Endodermal cell (in vitro differentiated cells): ENCODE data around the gene NANOS1. TPM values are rescaled to one million over a fixed set of nuclear protein-coding genes. Genes with fewer than 3 reads are reported as not detected.

Experiments used
- DNase-seq: peaks from one replicate; pipeline ENCODE4 v3.0.0-alpha.2; 2017
- H3K27ac ChIP-seq: 2 replicates; pipeline ENCODE4 v1.5.1; 2013; ENCODE audit warnings: mild to moderate bottlenecking, low read depth, low read length, moderate library complexity
- H3K27me3 ChIP-seq: 2 replicates; pipeline ENCODE4 v1.6.1; 2013; ENCODE audit warnings: mild to moderate bottlenecking, low read length, moderate library complexity; ENCODE audit not compliant: insufficient read depth, control insufficient read depth, poor library complexity, severe bottlenecking
- H3K36me3 ChIP-seq: 2 replicates; pipeline ENCODE4 v1.7.0; 2013; ENCODE audit warnings: mild to moderate bottlenecking, low read length, moderate library complexity; ENCODE audit not compliant: control insufficient read depth, insufficient read depth
- H3K4me1 ChIP-seq: one replicate; pipeline ENCODE4 v1.7.0; 2013; ENCODE audit warnings: low read length; ENCODE audit not compliant: control insufficient read depth, insufficient read depth
- H3K4me3 ChIP-seq: 2 replicates; pipeline ENCODE4 v1.5.1; 2013; ENCODE audit warnings: mild to moderate bottlenecking, low read length, moderate library complexity
- H3K9ac ChIP-seq: 2 replicates; pipeline ENCODE4 v1.6.1; 2013; ENCODE audit warnings: mild to moderate bottlenecking, low read length, moderate library complexity; ENCODE audit not compliant: poor library complexity, severe bottlenecking; ENCODE audit errors: extremely low read depth
- H3K9me3 ChIP-seq: 2 replicates; pipeline ENCODE4 v1.6.1; 2013; ENCODE audit warnings: mild to moderate bottlenecking, low read length, moderate library complexity; ENCODE audit not compliant: control insufficient read depth
- H3K27ac Mint-ChIP-seq: 2 replicates; pipeline ENCODE4 v1.8.0; 2020; ENCODE audit warnings: mixed read lengths
- H3K27me3 Mint-ChIP-seq: 2 replicates; pipeline ENCODE4 v1.8.0; 2021; ENCODE audit warnings: mild to moderate bottlenecking, mixed read lengths; ENCODE audit not compliant: insufficient read depth
- H3K36me3 Mint-ChIP-seq: 2 replicates; pipeline ENCODE4 v1.8.0; 2020; ENCODE audit warnings: low read depth, mixed read lengths
- H3K4me1 Mint-ChIP-seq: 2 replicates; pipeline ENCODE4 v1.8.0; 2020; ENCODE audit warnings: mixed read lengths
- H3K4me3 Mint-ChIP-seq: 2 replicates; pipeline ENCODE4 v1.8.0; 2020; ENCODE audit warnings: mild to moderate bottlenecking, moderate library complexity, mixed read lengths
- H3K9me3 Mint-ChIP-seq: 2 replicates; pipeline ENCODE4 v1.8.0; 2020; ENCODE audit warnings: mild to moderate bottlenecking, mixed read lengths
- WGBS, 2 experiments: methylation state at CpG; one replicate each; pipeline versions ENCODE4 v1.1.5 to v1.1.7; 2013; ENCODE audit warnings: missing lambda C conversion rate in 2 of 2, mixed read lengths in 1 of 2; ENCODE audit not compliant: insufficient coverage in 1 of 2, insufficient read length in 1 of 2; 5-methylcytosine and 5-hydroxymethylcytosine counted together
- total RNA-seq, 2 donors: library from RNA; stranded (reverse); fragmentation: NEBNext Ultra II Directional in 1 of 2; extraction: Animal tissue kit (Norgen Biotek cat#: 25700) in 1 of 2; gene quantifications; 2 replicates in 1 of 2; 3 replicates in 1 of 2; pipeline ENCODE4 v1.2.1, GENCODE V29; 2021
- TF ChIP-seq, protein P1 (sequence below): fragments of 200-600 bp; sonication (generic); conservative IDR thresholded peaks from 2 replicates; pipeline ENCODE4 v1.5.0; 2021; ENCODE audit warnings: antibody characterized with exemption, mild to moderate bottlenecking

NANOS1 gene
- total RNA-seq, 2 donors from 2014 or later: 0.71 to 1.7 TPM

DNA sequence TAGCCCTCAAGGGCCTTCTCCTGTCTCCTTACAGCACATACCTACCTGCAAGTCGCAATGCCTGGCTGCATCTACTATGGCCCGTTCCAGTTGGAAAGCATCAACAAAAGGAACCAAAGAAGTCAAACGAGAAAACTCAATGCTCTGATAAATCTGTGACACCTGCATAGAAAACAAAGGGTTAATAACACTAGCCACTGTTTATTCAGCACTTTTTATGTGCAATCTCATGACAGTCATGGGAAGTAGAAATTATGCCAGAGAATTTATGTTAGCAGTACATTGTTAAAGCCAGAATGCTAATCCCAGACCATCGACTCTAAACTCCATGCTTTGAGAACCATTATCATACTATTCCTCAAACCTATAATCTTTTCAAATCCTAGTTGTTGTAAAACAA lies 30.0 kb downstream of the NANOS1 start:
- H3K9ac ChIP-seq: no peak overlapping the region
- 96 to 97% methylated on average over 4 of the region's 4 CpGs for WGBS, 2 experiments
- H3K27ac ChIP-seq: no peak overlapping the region
- Mint-ChIP-seq H3K27ac (peak overlapping the region; percentile 20), H3K36me3 (peaks cover 86% of the 10 kb centered on the region), H3K27me3 (no peaks in the 10 kb centered on the region), H3K4me1 (no peaks in the 10 kb centered on the region), H3K4me3 (no peak overlapping the region), H3K9me3 (no peaks in the 10 kb centered on the region)
- H3K4me3 ChIP-seq: no peak overlapping the region
- H3K4me1 ChIP-seq: peaks cover 3% of the 10 kb centered on the region
- no peaks in the 10 kb centered on the region for H3K27me3 ChIP-seq
- peaks cover 99% of the 10 kb centered on the region for H3K36me3 ChIP-seq
- TF ChIP-seq, protein P1, sequence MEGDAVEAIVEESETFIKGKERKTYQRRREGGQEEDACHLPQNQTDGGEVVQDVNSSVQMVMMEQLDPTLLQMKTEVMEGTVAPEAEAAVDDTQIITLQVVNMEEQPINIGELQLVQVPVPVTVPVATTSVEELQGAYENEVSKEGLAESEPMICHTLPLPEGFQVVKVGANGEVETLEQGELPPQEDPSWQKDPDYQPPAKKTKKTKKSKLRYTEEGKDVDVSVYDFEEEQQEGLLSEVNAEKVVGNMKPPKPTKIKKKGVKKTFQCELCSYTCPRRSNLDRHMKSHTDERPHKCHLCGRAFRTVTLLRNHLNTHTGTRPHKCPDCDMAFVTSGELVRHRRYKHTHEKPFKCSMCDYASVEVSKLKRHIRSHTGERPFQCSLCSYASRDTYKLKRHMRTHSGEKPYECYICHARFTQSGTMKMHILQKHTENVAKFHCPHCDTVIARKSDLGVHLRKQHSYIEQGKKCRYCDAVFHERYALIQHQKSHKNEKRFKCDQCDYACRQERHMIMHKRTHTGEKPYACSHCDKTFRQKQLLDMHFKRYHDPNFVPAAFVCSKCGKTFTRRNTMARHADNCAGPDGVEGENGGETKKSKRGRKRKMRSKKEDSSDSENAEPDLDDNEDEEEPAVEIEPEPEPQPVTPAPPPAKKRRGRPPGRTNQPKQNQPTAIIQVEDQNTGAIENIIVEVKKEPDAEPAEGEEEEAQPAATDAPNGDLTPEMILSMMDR: no peak
- no peak for DNase-seq
- H3K9me3 ChIP-seq: no peaks in the 10 kb centered on the region

DNA sequence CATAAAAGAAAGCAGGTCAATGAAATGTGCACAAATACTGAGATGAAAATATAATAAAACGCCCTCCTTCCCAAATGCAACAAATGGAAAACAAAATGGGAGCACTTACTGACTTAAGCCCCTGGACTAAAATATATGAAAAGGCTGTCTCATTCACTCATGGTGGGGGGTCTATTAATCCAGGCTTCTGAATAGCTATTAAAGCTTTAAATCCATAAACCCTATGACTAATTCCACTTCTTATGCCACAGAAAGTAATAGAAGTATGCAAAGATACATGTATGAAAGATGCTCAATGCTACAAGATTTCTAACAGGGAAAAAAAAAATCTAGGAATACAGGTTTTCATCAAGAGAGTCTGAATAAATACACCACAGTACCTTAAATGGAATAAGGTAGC lies 30.6 kb downstream of the NANOS1 start:
- Histone ChIP-seq H3K4me1 (peaks cover 3% of the 10 kb centered on the region), H3K36me3 (peaks cover 99% of the 10 kb centered on the region), H3K27ac (no peak overlapping the region), H3K27me3 (no peaks in the 10 kb centered on the region), H3K9ac (no peak overlapping the region), H3K9me3 (no peaks in the 10 kb centered on the region), H3K4me3 (no peak overlapping the region)
- Mint-ChIP-seq H3K4me3 (no peak overlapping the region), H3K27ac (no peak overlapping the region), H3K4me1 (no peaks in the 10 kb centered on the region), H3K9me3 (no peaks in the 10 kb centered on the region), H3K27me3 (no peaks in the 10 kb centered on the region), H3K36me3 (peaks cover 86% of the 10 kb centered on the region)
- WGBS, 2 experiments: 100% methylated on average over 1 of the region's 1 CpG; no CpG with 5 or more reads in 1 of the 2 experiments
- TF ChIP-seq, protein P1: no peak
- DNase-seq: no peak

DNA sequence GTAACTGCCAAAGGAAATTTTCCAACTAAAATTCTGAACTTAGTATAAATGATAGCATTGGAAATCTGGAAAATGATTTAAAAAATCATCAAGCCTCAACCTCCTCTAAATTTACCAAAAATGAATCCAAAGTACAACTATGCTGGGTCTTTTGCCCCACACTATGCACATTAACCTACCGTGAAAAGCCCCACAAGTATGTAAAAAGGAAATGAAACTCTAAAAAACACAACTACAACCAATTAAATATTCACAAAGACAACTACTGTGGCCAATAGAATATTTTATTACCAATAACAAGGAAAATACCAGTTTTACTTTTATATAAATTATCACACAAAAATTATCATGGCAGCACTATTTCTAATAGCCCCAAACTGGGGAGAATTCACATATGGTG lies 31.8 kb downstream of the NANOS1 start:
- DNase-seq: no peak
- Mint-ChIP-seq H3K27ac (peak overlapping the region; percentile 58), H3K4me3 (no peak overlapping the region), H3K4me1 (no peaks in the 10 kb centered on the region), H3K9me3 (no peaks in the 10 kb centered on the region), H3K27me3 (no peaks in the 10 kb centered on the region), H3K36me3 (peaks cover 87% of the 10 kb centered on the region)
- Histone ChIP-seq H3K27me3 (no peaks in the 10 kb centered on the region), H3K4me1 (peaks cover 3% of the 10 kb centered on the region), H3K4me3 (no peak overlapping the region), H3K36me3 (peaks cover 97% of the 10 kb centered on the region), H3K9ac (no peak overlapping the region), H3K27ac (no peak overlapping the region), H3K9me3 (no peaks in the 10 kb centered on the region)
- 80% methylated on average over 1 of the region's 1 CpG; no CpG with 5 or more reads in 1 of the 2 experiments for WGBS, 2 experiments
- TF ChIP-seq, protein P1: no peak
